HepG2 (cell line): Measurements from ENCODE around the gene DCAF7. TPM values are rescaled to one million over a fixed set of nuclear protein-coding genes. Genes with fewer than 3 reads are reported as not detected.

Source experiments
- AKAP8 ChIP-seq: sonication (generic); formaldehyde crosslinking; IDR thresholded peaks from 2 replicates; pipeline ENCODE4 v1.5.1; 2020; ENCODE audit warnings: mild to moderate bottlenecking, missing genetic modification reagents
- ASH2L ChIP-seq: fragments of 300-600, 200-600 bp; sonication (generic); IDR thresholded peaks from 2 replicates; pipeline ENCODE4 v1.7.0; 2017; ENCODE audit warnings: low read depth, mild to moderate bottlenecking, moderate library complexity, mixed read lengths, low read length; ENCODE audit not compliant: insufficient read length
- ATF3 ChIP-seq: sonication (generic); formaldehyde crosslinking; IDR thresholded peaks from 2 replicates; pipeline ENCODE4 v1.4.0; 2020; ENCODE audit warnings: missing genetic modification reagents
- BATF2 ChIP-seq: sonication (generic); formaldehyde crosslinking; IDR thresholded peaks from 2 replicates; pipeline ENCODE4 v1.8.0; 2022; ENCODE audit warnings: mild to moderate bottlenecking, missing genetic modification reagents, moderate library complexity
- CHCHD3 ChIP-seq: sonication (generic); formaldehyde crosslinking; IDR thresholded peaks from 2 replicates; pipeline ENCODE4 v1.8.0; 2022; ENCODE audit warnings: mild to moderate bottlenecking, missing genetic modification reagents, moderate library complexity
- EP300 ChIP-seq, 3 experiments: sonication (generic) in 1 of 3; formaldehyde crosslinking in 1 of 3; IDR thresholded peaks; 2 replicates each; pipeline versions ENCODE4 v1.5.1 to v1.6.1; 2011 to 2020; ENCODE audit warnings: low read depth in 2 of 3, low read length in 2 of 3, borderline replicate concordance in 1 of 3, improper control_type of control experiment in 1 of 3, mild to moderate bottlenecking in 1 of 3, missing genetic modification reagents in 1 of 3, moderate library complexity in 1 of 3
- FOXA3 ChIP-seq: IDR thresholded peaks from 2 replicates; pipeline ENCODE4 v1.6.1; 2016; ENCODE audit warnings: missing genetic modification reagents, missing compliant biosample characterization
- HIVEP1 ChIP-seq: sonication (generic); formaldehyde crosslinking; IDR thresholded peaks from 2 replicates; pipeline ENCODE4 v1.4.0; 2020; ENCODE audit warnings: mild to moderate bottlenecking, missing genetic modification reagents
- HOMEZ ChIP-seq: IDR thresholded peaks from 2 replicates; pipeline ENCODE4 v1.6.1; 2016; ENCODE audit warnings: low read depth
- KAT2B ChIP-seq: fragments of 150-350 bp; IDR thresholded peaks from 2 replicates; pipeline ENCODE4 v1.6.1; 2014; ENCODE audit warnings: low read depth, low read length, borderline replicate concordance
- KMT2B ChIP-seq: IDR thresholded peaks from 2 replicates; pipeline ENCODE4 v1.6.1; 2016; ENCODE audit warnings: missing genetic modification reagents, missing compliant biosample characterization
- NAIF1 ChIP-seq: sonication (generic); formaldehyde crosslinking; IDR thresholded peaks from 2 replicates; pipeline ENCODE4 v1.5.0; 2020; ENCODE audit warnings: mild to moderate bottlenecking, missing genetic modification reagents, borderline replicate concordance
- NBN ChIP-seq: fragments of 450-650 bp; conservative IDR thresholded peaks from 2 replicates; pipeline ENCODE4 v1.6.1; 2017
- NR2F6 ChIP-seq, 2 experiments: IDR thresholded peaks; 2 replicates each; pipeline ENCODE4 v1.6.1; 2016; ENCODE audit warnings: antibody characterized with exemption in 1 of 2, mild to moderate bottlenecking in 1 of 2
- RFXAP ChIP-seq: sonication (generic); formaldehyde crosslinking; IDR thresholded peaks from 2 replicates; pipeline ENCODE4 v1.4.0; 2020; ENCODE audit warnings: missing genetic modification reagents, borderline replicate concordance
- SIX4 ChIP-seq: sonication (generic); formaldehyde crosslinking; IDR thresholded peaks from 2 replicates; pipeline ENCODE4 v1.4.0; 2020; ENCODE audit warnings: missing genetic modification reagents
- SNAPC2 ChIP-seq: sonication (generic); formaldehyde crosslinking; IDR thresholded peaks from 2 replicates; pipeline ENCODE4 v1.8.1; 2022; ENCODE audit warnings: mild to moderate bottlenecking, missing genetic modification reagents
- SRSF4 ChIP-seq: fragments of 200-400 bp; formaldehyde crosslinking; IDR thresholded peaks from one replicate; pipeline ENCODE4 v1.6.1; 2018; ENCODE audit warnings: mild to moderate bottlenecking, low read depth, low read length, moderate library complexity; ENCODE audit not compliant: poor library complexity, severe bottlenecking
- ZBTB7B ChIP-seq: sonication (generic); formaldehyde crosslinking; IDR thresholded peaks from 2 replicates; pipeline ENCODE4 v1.4.0; 2020; ENCODE audit warnings: missing genetic modification reagents
- ZMAT5 ChIP-seq: sonication (generic); formaldehyde crosslinking; IDR thresholded peaks from 2 replicates; pipeline ENCODE4 v1.5.0; 2020; ENCODE audit warnings: mild to moderate bottlenecking, low read depth, missing genetic modification reagents, borderline replicate concordance
- ZNF367 ChIP-seq: sonication (generic); formaldehyde crosslinking; IDR thresholded peaks from 2 replicates; pipeline ENCODE4 v1.4.0; 2020; ENCODE audit warnings: missing genetic modification reagents, borderline replicate concordance
- ZNF800 ChIP-seq: sonication (generic); formaldehyde crosslinking; IDR thresholded peaks from 2 replicates; pipeline ENCODE4 v1.4.0; 2020; ENCODE audit warnings: missing genetic modification reagents
- ZNF839 ChIP-seq: sonication (generic); formaldehyde crosslinking; IDR thresholded peaks from 2 replicates; pipeline ENCODE4 v1.4.0; 2020; ENCODE audit warnings: missing genetic modification reagents, mild to moderate bottlenecking, borderline replicate concordance
- ZNF878 ChIP-seq: sonication (generic); formaldehyde crosslinking; IDR thresholded peaks from 2 replicates; pipeline ENCODE4 v1.8.1; 2023; ENCODE audit warnings: mild to moderate bottlenecking, missing genetic modification reagents, moderate library complexity
- polyA plus RNA-seq, 8 experiments: library from polyadenylated mRNA; depleted of rRNA in 3 of 8; stranded (reverse) in 7 of 8; unstranded in 1 of 8; fragments of >200 nt; fragmentation: Illumina TruSeq in 4 of 8; extraction: Trizol in 4 of 8; gene quantifications; 2 replicates each; pipeline versions ENCODE4 v1.2.1 to v1.2.3, GENCODE V29; 2011 to 2016; ENCODE audit warnings: low read depth in 4 of 8, missing spikeins in 1 of 8, mixed read lengths in 1 of 8; ENCODE audit not compliant: insufficient read depth in 1 of 8
- total RNA-seq, 5 experiments: library from RNA; depleted of rRNA; stranded (reverse); fragments of >200 nt; fragmentation: Illumina TruSeq; extraction: Trizol; gene quantifications; 2 replicates each; pipeline ENCODE4 v1.2.3, GENCODE V29; 2016; ENCODE audit warnings: low read depth in 1 of 5

DCAF7 gene
- total and polyA plus RNA-seq, 2 of the 13 experiments (the other 11 are each of a cell fraction or from before 2014, with no cell fraction given), result 55.2 to 73.4 TPM

- TF ChIP-seq HOMEZ (peak; percentile 78), ZBTB7B (CRISPR knock-in tag) (peak; percentile 99), FOXA3 (peak; percentile 94), ATF3 (CRISPR knock-in tag) (no peak), SIX4 (CRISPR knock-in tag) (peak; percentile 12; the same call in 1 of the 2 replicates), HIVEP1 (peak; percentile 60; the same call in 1 of the 2 replicates), NBN (0 out of 2 replicates have a peak, but pooled peaks have one; percentile 18), NAIF1 (CRISPR knock-in tag) (peak; percentile 94; the same call in 1 of the 2 replicates), ASH2L (peak; percentile 62), ZNF878 (CRISPR knock-in tag) (no peak; the same call in 1 of the 2 replicates), KAT2B (no peak), CHCHD3 (no peak), KMT2B (CRISPR knock-in tag) (no peak), ZNF800 (CRISPR knock-in tag) (peak; percentile 67; the same call in 1 of the 2 replicates), SNAPC2 (CRISPR knock-in tag) (peak; percentile 45; the same call in 1 of the 2 replicates), BATF2 (CRISPR knock-in tag) (no peak), EP300 (IDR thresholded peaks at IDR 0.05; ENCODE audit: low read depth in 2 of 2, low read length in 2 of 2) (peak in 1 of 2 experiments; percentile 86; a peak in 1 of 4 replicates), EP300 (CRISPR knock-in tag; IDR thresholded peaks at IDR 0.05; ENCODE audit: borderline replicate concordance) (peak; percentile 49; the same call in 1 of the 2 replicates), RFXAP (CRISPR knock-in tag) (0 out of 2 replicates have a peak, but pooled peaks have one; percentile 59), SRSF4 (no peak), ZNF367 (no peak), ZMAT5 (no peak), AKAP8 (peak; percentile 58; the same call in 1 of the 2 replicates), ZNF839 (CRISPR knock-in tag) (peak; percentile 66; the same call in 1 of the 2 replicates), NR2F6 (IDR thresholded peaks at IDR 0.05) (peak; percentile 85), NR2F6 (CRISPR knock-in tag; IDR thresholded peaks at IDR 0.05) (peak; percentile 67)
These were observed 27.9 kb downstream of the DCAF7 start (continued) for GRCh38 chr17:63578027-63578768.
